ENCODE data around the gene RBM6.

- TF ChIP-seq CTCF (IDR thresholded peaks at IDR 0.05) (no peak), E2F1 (CRISPR knock-in tag; IDR thresholded peaks at IDR 0.05) (no peak), MYBL2 (CRISPR knock-in tag; IDR thresholded peaks at IDR 0.05) (no peak), ATF2 (CRISPR knock-in tag; IDR thresholded peaks at IDR 0.05; ENCODE audit: borderline replicate concordance, low read depth) (no peak), ATF1 (CRISPR knock-in tag; IDR thresholded peaks at IDR 0.05) (no peak), FOXK1 (CRISPR knock-in tag; IDR thresholded peaks at IDR 0.05) (no peak), MAX (CRISPR knock-in tag; IDR thresholded peaks at IDR 0.05) (no peak), ZNF317 (CRISPR knock-in tag; IDR thresholded peaks at IDR 0.05; ENCODE audit: borderline replicate concordance, low read depth) (no peak)
Measured at GRCh38 chr3:49896345-49896744, 43.6 kb upstream of the RBM6 start.
